Measurements from ENCODE around the gene NOXA1.
"Not testable (repeated sequence)": the region's sequence is repeated elsewhere in the genome, so short reads cannot be mapped to it uniquely, and the experiment has no call there.

NOXA1 gene

DNA sequence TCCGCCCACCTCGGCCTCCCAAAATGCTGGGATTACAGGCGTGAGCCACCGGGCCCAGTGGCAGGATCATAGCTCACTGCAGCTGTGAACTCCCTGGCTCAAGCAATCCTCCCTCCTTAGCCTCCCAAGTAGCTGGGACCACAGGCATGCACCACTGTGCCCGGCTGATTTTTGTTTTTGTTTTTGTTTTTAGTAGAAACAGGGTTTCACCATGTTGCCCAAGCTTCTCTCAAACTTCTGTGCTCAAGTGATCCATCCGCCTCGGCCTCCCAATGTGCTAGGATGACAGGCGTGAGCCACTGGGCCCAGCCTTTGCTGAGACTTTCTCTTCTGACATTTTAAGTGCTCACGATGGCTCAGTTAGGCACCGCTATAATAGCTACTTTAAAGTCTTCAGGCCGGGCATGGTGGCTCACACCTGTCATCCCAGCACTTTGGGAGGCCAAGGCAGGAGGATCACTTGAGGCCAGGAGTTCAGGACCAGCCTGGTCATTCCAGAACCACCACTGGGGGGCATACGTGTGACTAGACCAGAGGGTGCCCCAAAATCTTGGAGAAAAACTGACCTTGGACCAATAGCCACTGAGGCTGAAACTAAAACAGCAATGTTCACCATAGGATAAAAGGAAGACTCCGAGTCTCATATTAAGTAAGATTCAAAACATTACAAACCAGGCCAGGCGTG is 21.1 kb downstream of the NOXA1 start:
- DNase-seq: no peak

GRCh38 chr9:137445275-137445807 is 22.1 kb downstream of the NOXA1 start:
- peak; percentile 71 for DNase-seq

DNA sequence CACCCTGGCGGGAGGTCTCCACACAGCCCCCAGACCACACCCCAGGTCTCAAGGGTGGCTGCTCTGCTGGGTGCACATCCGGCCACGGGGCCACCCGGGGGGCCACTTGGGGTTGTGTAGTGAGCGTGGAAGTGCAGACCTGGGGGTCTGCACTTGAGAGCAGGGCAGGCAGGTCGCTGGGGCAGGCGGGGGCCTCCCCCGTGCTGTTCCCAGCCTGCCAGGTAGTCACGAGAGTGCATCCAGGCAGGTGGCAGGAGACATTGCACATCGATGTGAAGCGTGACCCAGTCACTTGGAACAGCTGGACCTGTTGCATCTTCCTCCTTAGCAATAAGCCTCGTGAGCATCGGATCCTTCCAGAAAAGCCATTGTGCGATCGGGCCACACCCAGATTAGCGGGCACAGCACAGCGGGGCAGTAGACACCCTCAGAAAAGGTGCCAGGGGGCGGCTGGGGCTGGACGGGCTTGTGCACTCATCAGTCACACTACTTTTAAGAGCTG is 22.8 kb downstream of the NOXA1 start:
- DNase-seq: peak; percentile 19

- DNase-seq: no peak
These were observed 23.8 kb downstream of the NOXA1 start for GRCh38 chr9:137446851-137447471.

DNA sequence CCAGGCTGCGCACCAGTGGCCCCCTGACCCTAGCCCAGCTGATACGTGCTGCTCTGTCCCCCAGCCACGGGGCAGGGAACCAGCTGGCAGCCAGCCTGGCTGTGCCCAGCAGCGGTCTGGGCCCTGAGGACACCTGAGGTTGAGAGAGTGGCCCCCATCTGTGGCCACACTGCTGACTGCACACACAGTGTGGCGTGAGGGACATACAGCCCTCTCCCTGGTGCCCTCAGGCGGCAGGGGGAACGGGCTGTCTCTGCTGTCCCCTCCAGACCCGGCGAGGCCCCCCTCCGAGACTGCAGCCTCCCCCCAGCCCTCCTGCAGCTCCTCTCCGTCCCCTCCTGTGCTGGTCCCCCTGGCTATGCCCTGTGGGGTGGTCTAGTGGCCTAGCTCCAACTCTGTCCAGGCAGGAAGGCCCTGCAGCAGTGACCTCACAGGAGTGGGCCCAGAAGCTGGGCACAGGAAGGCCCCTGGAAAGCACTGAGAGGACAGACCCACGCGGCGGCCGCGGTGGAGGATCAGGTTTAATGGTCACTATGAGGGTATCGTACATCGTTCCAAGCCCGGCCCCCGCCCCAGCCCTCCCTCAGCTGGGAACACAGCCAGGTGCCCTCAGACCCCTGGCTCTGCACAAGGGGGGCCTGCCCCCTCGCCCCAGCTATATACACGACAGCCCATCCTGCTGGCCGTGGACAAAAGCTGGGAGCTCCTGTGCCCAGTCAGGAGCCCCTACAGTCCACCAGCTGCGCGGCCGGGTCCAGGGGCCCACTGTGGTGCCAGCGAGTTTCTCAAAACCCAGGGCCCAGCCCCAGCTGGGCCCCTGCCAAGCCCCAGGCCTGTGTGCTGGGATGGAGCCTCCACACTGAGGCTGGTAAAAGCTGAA is 24.8 kb downstream of the NOXA1 start:
- DNase-seq: no peak

DNA sequence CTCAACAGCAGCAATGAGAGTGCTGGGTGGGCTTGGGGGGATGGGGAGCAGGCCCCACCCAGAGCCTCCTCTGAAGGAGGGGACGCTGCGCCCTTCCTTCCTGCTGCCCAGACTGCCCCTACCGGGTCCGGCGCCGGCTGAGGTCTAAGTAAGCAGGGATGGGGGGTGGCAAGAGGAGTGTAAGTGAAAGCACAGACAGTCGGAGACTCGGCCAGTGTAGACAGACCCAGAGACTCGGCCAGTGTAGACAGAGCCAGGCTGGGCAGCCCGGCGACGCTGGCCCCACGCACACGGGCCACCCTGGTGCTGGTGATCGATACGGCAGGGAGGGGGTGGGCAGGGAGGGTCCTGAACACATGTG is 25.4 kb downstream of the NOXA1 start:
- no peak for DNase-seq

GRCh38 chr9:137449081-137449844 is 26.1 kb downstream of the NOXA1 start:
- DNase-seq: no peak

- DNase-seq: no peak
These were observed 26.8 kb downstream of the NOXA1 start for GRCh38 chr9:137449931-137450538.

- DNase-seq: not testable (repeated sequence)
These were observed 27.5 kb downstream of the NOXA1 start for GRCh38 chr9:137450539-137451222.

- DNase-seq: not testable (repeated sequence)
These were observed 28.2 kb downstream of the NOXA1 start for GRCh38 chr9:137451264-137452005.

DNA sequence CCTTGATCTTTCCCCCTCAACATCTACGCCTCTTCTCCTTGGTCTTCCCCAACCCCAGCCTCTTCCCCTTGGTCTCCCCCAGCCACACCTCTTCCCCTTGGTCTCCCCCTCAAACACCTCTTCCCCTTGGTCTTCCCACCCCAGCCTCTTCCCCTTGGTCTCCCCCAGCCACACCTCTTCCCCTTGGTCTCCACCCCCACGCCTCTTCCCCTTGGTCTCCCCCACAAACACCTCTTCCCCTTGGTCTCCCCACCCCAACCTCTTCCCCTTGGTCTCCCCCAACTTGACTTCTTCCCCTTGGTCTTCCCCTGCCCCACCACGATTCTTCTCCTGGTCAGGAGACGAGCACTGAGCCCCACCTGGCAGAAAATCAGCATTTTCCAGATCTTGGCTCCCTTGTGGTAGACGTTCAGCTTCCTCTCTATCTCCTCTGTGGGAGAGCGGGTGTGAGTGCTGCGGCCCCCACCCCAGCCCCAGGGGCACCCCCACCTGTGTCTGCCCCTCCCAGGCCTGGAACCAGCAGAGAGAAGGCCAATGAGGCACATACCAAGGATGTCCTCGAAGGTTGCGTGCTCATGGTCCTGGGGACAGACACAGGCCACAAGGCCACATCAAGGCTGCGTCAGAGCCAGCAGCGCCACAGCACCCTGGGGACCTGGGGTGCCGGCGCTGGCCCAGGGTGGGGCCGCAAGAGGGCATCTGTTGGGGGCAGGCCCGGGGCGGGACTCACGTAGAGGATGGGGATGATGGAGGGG is 29.0 kb downstream of the NOXA1 start:
- no peak for DNase-seq

GRCh38 chr9:137452761-137453642 is 29.8 kb downstream of the NOXA1 start:
- DNase-seq: no peak

DNA sequence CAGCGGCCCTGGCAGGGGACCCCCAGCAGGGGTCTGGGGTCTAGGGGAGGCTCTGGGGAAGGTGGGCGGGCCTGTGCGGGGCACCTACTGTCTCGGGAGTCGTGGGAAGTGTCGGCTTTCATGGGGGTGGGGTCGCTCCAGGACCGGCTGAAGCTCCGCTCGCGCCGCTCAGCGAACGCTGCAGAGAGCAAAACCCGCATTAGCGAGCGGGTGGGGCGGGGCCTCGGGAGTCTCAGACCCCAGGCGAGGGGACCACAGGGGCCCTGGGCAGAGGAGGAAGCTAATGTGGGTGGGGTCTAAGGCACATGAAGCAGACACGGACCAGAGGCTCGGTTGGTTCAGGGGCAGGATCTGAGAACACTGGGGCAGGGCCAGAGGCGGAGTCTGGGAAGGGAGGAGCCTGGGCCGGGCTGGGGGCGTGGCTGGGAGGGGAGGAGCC is 30.5 kb downstream of the NOXA1 start:
- no peak for DNase-seq

GRCh38 chr9:137454145-137454596 is 31.0 kb downstream of the NOXA1 start:
- no peak for DNase-seq

DNA sequence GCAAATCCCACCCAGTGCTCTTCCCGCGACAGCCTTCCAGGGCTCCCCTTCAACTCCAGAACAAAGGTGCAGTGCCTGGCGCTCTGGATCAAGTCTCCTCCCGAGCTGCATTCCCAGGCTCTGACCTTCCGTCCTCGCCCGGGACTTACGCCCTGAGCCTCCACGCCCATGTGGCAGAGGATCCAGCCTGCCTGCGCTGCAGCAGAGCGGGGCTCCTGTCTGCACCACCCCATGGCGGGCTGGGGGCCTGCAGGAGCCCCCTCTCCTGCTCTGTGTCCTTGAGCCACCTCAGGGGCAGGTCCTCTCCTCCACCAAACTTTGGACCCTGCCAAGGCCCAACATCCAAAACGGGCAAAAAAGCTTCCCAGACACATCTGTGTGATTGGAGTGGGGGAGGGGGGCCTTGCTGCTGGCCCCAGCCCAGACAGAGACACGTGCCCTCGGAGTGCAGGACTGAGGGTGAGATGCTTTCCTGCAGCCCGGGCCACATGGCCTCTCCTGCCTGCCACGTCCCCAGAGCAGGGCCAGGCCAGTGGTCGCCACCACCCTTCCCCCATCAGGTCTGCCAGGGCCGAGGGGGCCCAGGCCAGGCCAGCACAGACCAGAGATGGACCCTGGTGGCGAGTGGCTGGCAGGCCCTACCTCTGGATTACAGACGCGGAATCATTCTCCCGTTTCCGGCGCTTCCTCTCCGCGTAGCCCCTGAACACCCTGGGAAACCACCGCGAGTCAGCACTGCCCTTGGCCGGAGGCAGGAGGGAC is 31.6 kb downstream of the NOXA1 start:
- no peak for DNase-seq

- DNase-seq: no peak
These were observed 32.3 kb downstream of the NOXA1 start for GRCh38 chr9:137455359-137455991.

GRCh38 chr9:137456061-137456863 is 33.1 kb downstream of the NOXA1 start:
- DNase-seq: no peak

Measured in NCI-H748 treated with DMSO at 0.1 percent for 48 hours (cell line).